ENCODE results near the gene TMPRSS13.
"Not testable (repeated sequence)": the region's sequence is repeated elsewhere in the genome, so short reads cannot be mapped to it uniquely, and the experiment has no call there.

The TMPRSS13 gene

GRCh38 chr11:117928446-117929141 lies 608 bp downstream of the TMPRSS13 start:
- DNase-seq: no peak

- DNase-seq: no peak
These were observed 1.3 kb downstream of the TMPRSS13 start for GRCh38 chr11:117927926-117928325.

GRCh38 chr11:117926166-117926565 lies 3.0 kb downstream of the TMPRSS13 start:
- not testable (repeated sequence) for DNase-seq

- no peak for DNase-seq
These were observed 3.8 kb downstream of the TMPRSS13 start for GRCh38 chr11:117925198-117925925.

- DNase-seq: no peak
These were observed 4.5 kb downstream of the TMPRSS13 start for GRCh38 chr11:117924631-117925170.

- DNase-seq: no peak
These were observed 5.4 kb downstream of the TMPRSS13 start for GRCh38 chr11:117923773-117924172.

GRCh38 chr11:117923275-117923674 lies 5.9 kb downstream of the TMPRSS13 start:
- DNase-seq: no peak

- no peak for DNase-seq
These were observed 7.3 kb downstream of the TMPRSS13 start for GRCh38 chr11:117921893-117922292.

GRCh38 chr11:117921456-117921855 lies 7.7 kb downstream of the TMPRSS13 start:
- DNase-seq: no peak

- no peak for DNase-seq
These were observed 9.4 kb downstream of the TMPRSS13 start for GRCh38 chr11:117919781-117920221.

- DNase-seq: no peak
These were observed 9.9 kb downstream of the TMPRSS13 start for GRCh38 chr11:117919341-117919740.

- no peak for DNase-seq
These were observed 10.6 kb downstream of the TMPRSS13 start for GRCh38 chr11:117918366-117919255.

GRCh38 chr11:117917591-117918151 lies 11.5 kb downstream of the TMPRSS13 start:
- no peak for DNase-seq

GRCh38 chr11:117916956-117917355 lies 12.2 kb downstream of the TMPRSS13 start:
- DNase-seq: no peak

- DNase-seq: no peak
These were observed 13.4 kb downstream of the TMPRSS13 start for GRCh38 chr11:117915672-117916235.

- DNase-seq: no peak
These were observed 14.1 kb downstream of the TMPRSS13 start for GRCh38 chr11:117914991-117915618.

- DNase-seq: no peak
These were observed 14.8 kb downstream of the TMPRSS13 start for GRCh38 chr11:117914398-117914761.

GRCh38 chr11:117913736-117914397 lies 15.3 kb downstream of the TMPRSS13 start:
- no peak for DNase-seq

GRCh38 chr11:117912497-117912896 lies 16.7 kb downstream of the TMPRSS13 start:
- DNase-seq: no peak

GRCh38 chr11:117911694-117912093 lies 17.5 kb downstream of the TMPRSS13 start:
- no peak for DNase-seq

- DNase-seq: no peak
These were observed 18.1 kb downstream of the TMPRSS13 start for GRCh38 chr11:117910941-117911655.
